ENCODE data around the gene PGGT1B.

Gene PGGT1B

GRCh38 chr5:115262321-115263077, at the start of gene PGGT1B:
Gene PGGT1B, minus strand, starts transcription at chr5:115262877. Its CDS starts 26 bp downstream, at chr5:115262851.
- in situ Hi-C loops (cut with MboI; ENCODE audit: low sequenced_read_pairs): no loop called here

- in situ Hi-C loops (cut with MboI; ENCODE audit: low sequenced_read_pairs): loop anchor here (25.0 kb wide), 1 partner anchor 277 kb away; no protein-coding TSS in a partner anchor
Observed at GRCh38 chr5:115309751-115310370, 47.2 kb upstream of the PGGT1B start.

- in situ Hi-C loops (cut with MboI; ENCODE audit: low sequenced_read_pairs): loop anchor here (25.0 kb wide), 1 partner anchor 278 kb away; no protein-coding TSS in a partner anchor
Observed at GRCh38 chr5:115308815-115309214, 46.1 kb upstream of the PGGT1B start.

- in situ Hi-C loops (cut with MboI; ENCODE audit: low sequenced_read_pairs): loop anchor here (25.0 kb wide), 1 partner anchor 281 kb away; no protein-coding TSS in a partner anchor
Observed at GRCh38 chr5:115306011-115306536, 43.4 kb upstream of the PGGT1B start.

- in situ Hi-C loops (cut with MboI; ENCODE audit: low sequenced_read_pairs): loop anchor here (25.0 kb wide), 1 partner anchor 283 kb away; no protein-coding TSS in a partner anchor
Observed at GRCh38 chr5:115304496-115304895, 41.8 kb upstream of the PGGT1B start.

- in situ Hi-C loops (cut with MboI; ENCODE audit: low sequenced_read_pairs): no loop called here
Observed at GRCh38 chr5:115298811-115299210, 36.1 kb upstream of the PGGT1B start.

GRCh38 chr5:115297031-115297430, 34.4 kb upstream of the PGGT1B start:
- in situ Hi-C loops (cut with MboI; ENCODE audit: low sequenced_read_pairs): no loop called here

GRCh38 chr5:115296124-115297022, 33.7 kb upstream of the PGGT1B start, which contains the start of gene CCDC112:
Gene CCDC112, minus strand, starts transcription at chr5:115296654. Its CDS starts 111 bp downstream, at chr5:115296543.
- in situ Hi-C loops (cut with MboI; ENCODE audit: low sequenced_read_pairs): no loop called here

GRCh38 chr5:115295777-115296123, 33.1 kb upstream of the PGGT1B start:
- in situ Hi-C loops (cut with MboI; ENCODE audit: low sequenced_read_pairs): no loop called here

- in situ Hi-C loops (cut with MboI; ENCODE audit: low sequenced_read_pairs): no loop called here
Observed at GRCh38 chr5:115291397-115291796, 28.7 kb upstream of the PGGT1B start.

- in situ Hi-C loops (cut with MboI; ENCODE audit: low sequenced_read_pairs): no loop called here
Observed at GRCh38 chr5:115289104-115289503, 26.4 kb upstream of the PGGT1B start.

- in situ Hi-C loops (cut with MboI; ENCODE audit: low sequenced_read_pairs): no loop called here
Observed at GRCh38 chr5:115284021-115284420, 21.3 kb upstream of the PGGT1B start.

GRCh38 chr5:115282131-115282530, 19.5 kb upstream of the PGGT1B start:
- in situ Hi-C loops (cut with MboI; ENCODE audit: low sequenced_read_pairs): no loop called here

- in situ Hi-C loops (cut with MboI; ENCODE audit: low sequenced_read_pairs): no loop called here
Observed at GRCh38 chr5:115274584-115274983, 11.9 kb upstream of the PGGT1B start.

- in situ Hi-C loops (cut with MboI; ENCODE audit: low sequenced_read_pairs): no loop called here
Observed at GRCh38 chr5:115272297-115272958, 9.8 kb upstream of the PGGT1B start.

GRCh38 chr5:115271295-115272050, 8.8 kb upstream of the PGGT1B start:
- in situ Hi-C loops (cut with MboI; ENCODE audit: low sequenced_read_pairs): no loop called here

- in situ Hi-C loops (cut with MboI; ENCODE audit: low sequenced_read_pairs): no loop called here
Observed at GRCh38 chr5:115267617-115268016, 4.9 kb upstream of the PGGT1B start.

GRCh38 chr5:115265220-115265619, 2.5 kb upstream of the PGGT1B start:
- in situ Hi-C loops (cut with MboI; ENCODE audit: low sequenced_read_pairs): no loop called here

GRCh38 chr5:115264786-115265185, 2.1 kb upstream of the PGGT1B start:
- in situ Hi-C loops (cut with MboI; ENCODE audit: low sequenced_read_pairs): no loop called here

GRCh38 chr5:115263078-115263380, 352 bp upstream of the PGGT1B start:
- in situ Hi-C loops (cut with MboI; ENCODE audit: low sequenced_read_pairs): no loop called here

All from hTERT RPE-1 (cell line).